RWPE2 (cell line): Measurements from ENCODE around the gene SMURF1.

Source experiments
- ATAC-seq: fragments of 200-7000 bp; cut with Tn5 transposase; 3 replicates; pipeline ENCODE4 v1.9.1; 2021; ENCODE audit warnings: low read depth
- DNase-seq: peaks from one replicate; pipeline ENCODE4 v3.0.0-alpha.2; 2020; ENCODE audit warnings: low spot score
- H3K27ac ChIP-seq: fragments of 450-650 bp; 2 replicates; pipeline ENCODE4 v1.5.1; 2017; ENCODE audit warnings: mild to moderate bottlenecking; ENCODE audit not compliant: poor library complexity, severe bottlenecking
- H3K27me3 ChIP-seq: fragments of 250-450 bp; sonication (Bioruptor Pico); 2 replicates; pipeline ENCODE4 v1.5.1; 2021; ENCODE audit warnings: mild to moderate bottlenecking, moderate library complexity; ENCODE audit not compliant: insufficient read depth, poor library complexity, severe bottlenecking
- H3K36me3 ChIP-seq: fragments of 250-450 bp; sonication (Bioruptor Pico); 2 replicates; pipeline ENCODE4 v1.5.1; 2020; ENCODE audit warnings: low read depth, mild to moderate bottlenecking, moderate library complexity
- H3K4me1 ChIP-seq: fragments of 250-450 bp; sonication (Bioruptor Pico); 2 replicates; pipeline ENCODE4 v1.5.1; 2021; ENCODE audit warnings: mild to moderate bottlenecking, moderate library complexity; ENCODE audit not compliant: insufficient read depth, poor library complexity, severe bottlenecking
- H3K4me3 ChIP-seq: fragments of 250-450 bp; sonication (Bioruptor Pico); 2 replicates; pipeline ENCODE4 v1.5.1; 2021; ENCODE audit warnings: mild to moderate bottlenecking, moderate library complexity; ENCODE audit not compliant: severe bottlenecking
- H3K9me3 ChIP-seq: fragments of 250-450 bp; sonication (Bioruptor Pico); 2 replicates; pipeline ENCODE4 v1.5.1; 2021; ENCODE audit warnings: mild to moderate bottlenecking, moderate library complexity; ENCODE audit not compliant: severe bottlenecking
- TF ChIP-seq, protein P1 (sequence below): fragments of 450-650 bp; IDR thresholded peaks from one replicate; pipeline ENCODE4 v1.5.1; 2017; ENCODE audit warnings: mild to moderate bottlenecking, moderate library complexity; ENCODE audit not compliant: poor library complexity, severe bottlenecking

Gene SMURF1

DNA sequence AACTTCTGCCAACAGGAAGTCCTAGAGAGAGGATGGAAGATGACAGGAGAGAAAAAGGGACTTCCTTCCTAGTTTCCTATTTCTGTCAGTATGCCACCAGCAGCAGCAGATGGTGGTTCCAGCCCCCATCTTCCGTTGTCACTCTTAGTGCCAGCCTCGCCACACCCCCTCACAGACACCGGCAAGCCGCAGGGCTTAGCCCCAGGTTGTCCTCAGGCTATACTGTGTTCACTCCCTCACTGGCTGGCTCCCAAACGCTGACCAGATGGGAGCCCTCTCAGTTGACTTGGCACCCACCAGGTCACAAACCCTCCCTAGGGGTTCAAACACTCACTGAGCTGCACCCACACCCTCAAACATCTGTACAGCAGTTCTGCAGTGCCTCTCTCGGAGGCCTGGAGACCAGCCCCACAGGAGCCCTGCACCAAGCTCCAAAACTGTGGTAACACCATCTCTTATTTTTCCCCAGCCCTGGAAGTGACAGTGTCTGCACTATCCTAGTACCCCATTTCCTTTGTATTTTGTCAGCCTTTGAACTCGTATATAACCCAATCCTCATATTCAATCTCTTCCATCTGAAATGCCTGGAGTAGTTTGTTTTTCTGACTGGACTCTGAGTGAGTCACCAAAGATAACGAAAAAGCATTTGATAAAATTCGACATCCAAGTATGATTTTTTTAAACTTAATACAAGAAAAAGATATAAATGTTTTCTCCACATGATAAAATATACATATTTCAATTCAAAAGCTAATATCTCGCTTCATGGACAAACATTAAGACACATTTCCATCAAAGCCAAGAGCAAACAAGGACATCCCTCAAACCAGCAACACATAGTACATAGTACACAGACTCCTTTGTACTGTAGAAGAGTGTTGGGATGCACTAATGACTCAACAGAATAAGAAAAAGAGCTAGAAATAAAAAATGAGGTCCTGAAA lies 34.5 kb downstream of the SMURF1 start:
- H3K4me3 ChIP-seq = no peak overlapping the region
- DNase-seq (no peak), ATAC-seq (peak; percentile 21; the same call in 2 of the 3 replicates)
- peaks cover 50% of the 10 kb centered on the region for H3K4me1 ChIP-seq
- peak overlapping the region; percentile 76 for H3K27ac ChIP-seq
- peaks cover 1% of the 10 kb centered on the region; the same call in 1 of the 2 replicates for H3K36me3 ChIP-seq
- peaks cover 3% of the 10 kb centered on the region for H3K9me3 ChIP-seq
- H3K27me3 ChIP-seq = no peaks in the 10 kb centered on the region
- TF ChIP-seq, protein P1, sequence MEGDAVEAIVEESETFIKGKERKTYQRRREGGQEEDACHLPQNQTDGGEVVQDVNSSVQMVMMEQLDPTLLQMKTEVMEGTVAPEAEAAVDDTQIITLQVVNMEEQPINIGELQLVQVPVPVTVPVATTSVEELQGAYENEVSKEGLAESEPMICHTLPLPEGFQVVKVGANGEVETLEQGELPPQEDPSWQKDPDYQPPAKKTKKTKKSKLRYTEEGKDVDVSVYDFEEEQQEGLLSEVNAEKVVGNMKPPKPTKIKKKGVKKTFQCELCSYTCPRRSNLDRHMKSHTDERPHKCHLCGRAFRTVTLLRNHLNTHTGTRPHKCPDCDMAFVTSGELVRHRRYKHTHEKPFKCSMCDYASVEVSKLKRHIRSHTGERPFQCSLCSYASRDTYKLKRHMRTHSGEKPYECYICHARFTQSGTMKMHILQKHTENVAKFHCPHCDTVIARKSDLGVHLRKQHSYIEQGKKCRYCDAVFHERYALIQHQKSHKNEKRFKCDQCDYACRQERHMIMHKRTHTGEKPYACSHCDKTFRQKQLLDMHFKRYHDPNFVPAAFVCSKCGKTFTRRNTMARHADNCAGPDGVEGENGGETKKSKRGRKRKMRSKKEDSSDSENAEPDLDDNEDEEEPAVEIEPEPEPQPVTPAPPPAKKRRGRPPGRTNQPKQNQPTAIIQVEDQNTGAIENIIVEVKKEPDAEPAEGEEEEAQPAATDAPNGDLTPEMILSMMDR = no peak

GRCh38 chr7:99108613-99109012 lies 35.3 kb downstream of the SMURF1 start:
- Histone ChIP-seq H3K4me1 (peaks cover 57% of the 10 kb centered on the region), H3K27ac (peak overlapping the region; percentile 76), H3K9me3 (no peaks in the 10 kb centered on the region), H3K36me3 (no peaks in the 10 kb centered on the region), H3K27me3 (no peaks in the 10 kb centered on the region), H3K4me3 (no peak overlapping the region)
- peak; percentile 58 for ATAC-seq
- TF ChIP-seq, protein P1 = no peak
- DNase-seq = no peak

DNA sequence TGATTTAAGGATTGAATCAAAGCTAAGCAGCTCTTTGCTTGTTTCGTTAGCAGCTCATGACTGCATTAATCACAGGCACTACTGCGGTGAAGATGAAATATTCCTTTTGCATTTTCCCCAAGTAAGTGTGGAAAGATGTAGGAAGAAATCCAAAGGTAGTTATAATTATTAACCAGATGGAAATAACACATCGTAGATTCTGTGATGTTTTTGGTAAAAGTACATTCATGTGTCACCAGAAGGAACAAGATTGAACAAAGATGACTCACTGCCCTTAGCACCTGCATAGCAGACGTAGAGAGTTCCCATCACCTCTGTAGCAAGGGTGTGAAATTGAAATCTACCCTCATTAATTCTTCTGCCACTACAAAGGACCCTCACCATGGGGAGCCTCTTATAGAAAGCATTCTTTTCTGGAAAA lies 37.1 kb downstream of the SMURF1 start:
- DNase-seq (no peak), ATAC-seq (peak; percentile 29; the same call in 1 of the 3 replicates)
- Histone ChIP-seq H3K4me1 (peaks cover 64% of the 10 kb centered on the region), H3K9me3 (no peaks in the 10 kb centered on the region), H3K27ac (peak overlapping the region; percentile 76), H3K36me3 (no peaks in the 10 kb centered on the region), H3K4me3 (no peak overlapping the region), H3K27me3 (no peaks in the 10 kb centered on the region)
- TF ChIP-seq, protein P1 = no peak

DNA sequence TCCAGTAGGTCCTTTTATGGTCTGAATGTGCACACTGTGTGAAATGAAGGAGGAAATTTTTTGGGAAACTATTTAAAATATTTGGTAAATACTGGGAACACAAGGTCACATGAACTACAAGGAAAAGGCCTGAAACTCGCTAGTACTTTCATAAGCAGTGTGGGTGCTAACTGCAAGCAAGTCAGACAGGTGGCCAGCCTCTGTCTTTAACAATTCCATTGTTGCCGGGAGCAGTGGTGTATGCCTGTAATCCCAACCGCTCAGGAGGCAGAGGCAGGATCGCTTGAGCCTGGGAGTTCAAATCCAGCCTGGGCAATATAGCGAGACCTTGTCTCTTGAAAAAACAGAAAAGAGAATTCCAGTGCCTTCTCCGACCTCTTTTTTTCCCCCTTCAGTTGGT lies 37.5 kb downstream of the SMURF1 start:
- peak overlapping the region; percentile 76 for H3K27ac ChIP-seq
- TF ChIP-seq, protein P1 = no peak
- peaks cover 61% of the 10 kb centered on the region for H3K4me1 ChIP-seq
- no peaks in the 10 kb centered on the region for H3K36me3 ChIP-seq
- DNase-seq = no peak
- H3K4me3 ChIP-seq = no peak overlapping the region
- H3K27me3 ChIP-seq = no peaks in the 10 kb centered on the region
- ATAC-seq = no peak
- H3K9me3 ChIP-seq = no peaks in the 10 kb centered on the region

- peak overlapping the region; percentile 76 for H3K27ac ChIP-seq
- no peaks in the 10 kb centered on the region for H3K27me3 ChIP-seq
- DNase-seq = no peak
- TF ChIP-seq, protein P1 = no peak
- no peaks in the 10 kb centered on the region for H3K36me3 ChIP-seq
- peaks cover 58% of the 10 kb centered on the region for H3K4me1 ChIP-seq
- ATAC-seq = no peak
- H3K9me3 ChIP-seq = no peaks in the 10 kb centered on the region
- no peak overlapping the region for H3K4me3 ChIP-seq
Observed at GRCh38 chr7:99105756-99106155, 38.2 kb downstream of the SMURF1 start.
